Common myeloid progenitor, CD34-positive (primary cell): ENCODE data around the gene CDC5L.

Source experiments
- CTCF ChIA-PET: fragments of 350-600 bp; sonication (Branson Sonifier 250); formaldehyde crosslinking; loops from one replicate; lab custom pipeline; 2021; ENCODE audit warnings: antibody characterized with exemption; lab: Charles Lee
- POLR2A ChIA-PET: fragments of 350-600 bp; sonication (Branson Sonifier 250); formaldehyde crosslinking; loops from one replicate; lab custom pipeline; 2021; ENCODE audit warnings: antibody characterized with exemption; lab: Charles Lee
- DNase-seq, 3 donors: peaks; one replicate each; pipeline versions ENCODE4 v3.0.0 to v3.0.0-alpha.2; 2013
- H3K27ac ChIP-seq, 2 experiments: 1 replicate in 1 of 2; 2 replicates in 1 of 2; pipeline ENCODE4 v1.7.0; 2013; ENCODE audit warnings: inconsistent platforms in 2 of 2, low read length in 2 of 2, mild to moderate bottlenecking in 2 of 2, low read depth in 1 of 2, moderate library complexity in 1 of 2; ENCODE audit not compliant: severe bottlenecking in 2 of 2, insufficient read depth in 1 of 2, poor library complexity in 1 of 2
- H3K27me3 ChIP-seq, 5 experiments: replicated peaks in 2 of 5; 1 replicate in 3 of 5; 2 replicates in 2 of 5; pipeline versions ENCODE4 v1.6.1 to v1.7.0; 2013; ENCODE audit warnings: low read length in 4 of 5, mild to moderate bottlenecking in 2 of 5, moderate library complexity in 2 of 5, inconsistent platforms in 1 of 5; ENCODE audit not compliant: insufficient read depth in 5 of 5, control insufficient read depth in 4 of 5
- H3K36me3 ChIP-seq, 4 experiments: 1 replicate in 2 of 4; 2 replicates in 2 of 4; pipeline versions ENCODE4 v1.6.1 to v1.7.0; 2013; ENCODE audit warnings: low read length in 3 of 4, control low read depth in 1 of 4, mild to moderate bottlenecking in 1 of 4; ENCODE audit not compliant: control insufficient read depth in 4 of 4, insufficient read depth in 4 of 4
- H3K4me1 ChIP-seq, 4 experiments: 1 replicate in 3 of 4; 2 replicates in 1 of 4; pipeline versions ENCODE4 v1.6.1 to v1.7.1; 2013; ENCODE audit warnings: low read length in 3 of 4, mild to moderate bottlenecking in 3 of 4, control low read depth in 1 of 4, inconsistent platforms in 1 of 4, moderate library complexity in 1 of 4; ENCODE audit not compliant: control insufficient read depth in 4 of 4, insufficient read depth in 4 of 4; ENCODE audit errors: control extremely low read depth in 1 of 4
- H3K4me3 ChIP-seq, 7 experiments: 1 replicate in 4 of 7; 2 replicates in 3 of 7; pipeline versions ENCODE4 v1.5.1 to v1.7.0; 2013; ENCODE audit warnings: mild to moderate bottlenecking in 7 of 7, low read length in 6 of 7, moderate library complexity in 6 of 7, inconsistent platforms in 2 of 7, low read depth in 2 of 7, control low read depth in 1 of 7; ENCODE audit not compliant: insufficient read depth in 4 of 7, control insufficient read depth in 1 of 7; ENCODE audit errors: extremely low read depth in 1 of 7
- H3K9me3 ChIP-seq, 5 experiments: 1 replicate in 4 of 5; 2 replicates in 1 of 5; pipeline versions ENCODE4 v1.6.1 to v1.7.1; 2013; ENCODE audit warnings: low read length in 4 of 5, mild to moderate bottlenecking in 2 of 5, inconsistent platforms in 1 of 5, low read depth in 1 of 5, moderate library complexity in 1 of 5; ENCODE audit not compliant: control insufficient read depth in 4 of 5, insufficient read depth in 2 of 5; ENCODE audit errors: control extremely low read depth in 1 of 5
- WGBS: methylation state at CpG from one replicate; pipeline ENCODE4 v1.1.5; 2013; ENCODE audit not compliant: insufficient coverage; 5-methylcytosine and 5-hydroxymethylcytosine counted together

The CDC5L gene

DNA sequence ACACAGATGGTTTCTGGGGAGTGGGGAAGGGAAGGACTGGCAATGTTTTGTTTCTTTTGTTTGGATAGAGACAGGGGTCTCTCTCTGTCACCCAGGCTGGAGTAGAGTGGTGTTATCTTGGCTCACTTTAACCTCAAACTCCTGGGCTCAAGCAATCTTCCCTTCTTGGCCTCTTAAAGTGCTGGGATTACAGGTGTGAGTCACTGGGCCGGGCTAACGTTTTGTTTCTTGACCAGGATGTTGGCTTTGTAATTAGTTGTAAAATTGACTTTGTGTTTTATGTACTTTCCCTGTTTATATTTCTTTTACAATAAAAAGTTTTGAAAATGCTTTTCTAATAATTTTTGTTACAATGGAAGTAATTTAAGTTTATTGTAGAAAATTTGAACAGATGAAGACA lies 34.2 kb upstream of the CDC5L start:
- Histone ChIP-seq H3K4me3 (no peak overlapping the region), H3K27ac (no peak overlapping the region), H3K9me3 (peaks cover 0 to 1% (median 0%) of the 10 kb centered on the region in 5 experiments), H3K27me3 (no peaks in the 10 kb centered on the region), H3K36me3 (no peaks in the 10 kb centered on the region), H3K4me1 (no peaks in the 10 kb centered on the region)
- no CpG with 5 or more reads among the region's 2 CpGs for WGBS
- ChIA-PET POLR2A (no interaction called here), CTCF (interaction anchor here (0.9 kb wide), 1 partner anchor 9 kb away, joined by 3 read pairs; no protein-coding TSS in a partner anchor)
- DNase-seq: no peak

DNA sequence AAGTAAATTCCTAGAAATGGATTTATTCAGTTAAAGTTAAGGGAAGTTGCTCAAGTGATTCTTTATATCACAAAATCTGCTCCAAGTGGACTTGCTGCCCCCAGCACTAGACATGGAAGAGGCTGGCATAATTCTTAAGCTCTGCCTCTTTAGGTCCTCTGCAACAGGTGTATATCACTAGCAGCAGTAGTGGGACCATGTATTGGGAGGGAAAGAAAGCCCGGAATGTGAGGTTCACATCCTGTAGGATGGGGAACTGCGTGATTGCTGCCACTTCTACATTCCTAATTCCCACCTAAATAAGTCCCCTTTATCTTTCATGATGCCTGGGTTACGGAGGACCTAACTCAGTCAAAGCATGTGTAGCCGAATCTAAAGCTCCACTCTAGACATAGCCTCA lies 31.9 kb upstream of the CDC5L start:
- CTCF ChIA-PET: no interaction called here
- DNase-seq: no peak
- 92% methylated on average over 2 of the region's 4 CpGs for WGBS
- Histone ChIP-seq H3K27me3 (peaks cover 0 to 2% (median 0%) of the 10 kb centered on the region in 5 experiments), H3K4me1 (no peaks in the 10 kb centered on the region), H3K36me3 (no peaks in the 10 kb centered on the region), H3K27ac (no peak overlapping the region), H3K4me3 (no peak overlapping the region), H3K9me3 (peaks cover 0 to 1% (median 0%) of the 10 kb centered on the region in 5 experiments)
- POLR2A ChIA-PET: interaction anchor here (0.6 kb wide), 1 partner anchor 15 kb away, joined by 3 read pairs; no protein-coding TSS in a partner anchor

DNA sequence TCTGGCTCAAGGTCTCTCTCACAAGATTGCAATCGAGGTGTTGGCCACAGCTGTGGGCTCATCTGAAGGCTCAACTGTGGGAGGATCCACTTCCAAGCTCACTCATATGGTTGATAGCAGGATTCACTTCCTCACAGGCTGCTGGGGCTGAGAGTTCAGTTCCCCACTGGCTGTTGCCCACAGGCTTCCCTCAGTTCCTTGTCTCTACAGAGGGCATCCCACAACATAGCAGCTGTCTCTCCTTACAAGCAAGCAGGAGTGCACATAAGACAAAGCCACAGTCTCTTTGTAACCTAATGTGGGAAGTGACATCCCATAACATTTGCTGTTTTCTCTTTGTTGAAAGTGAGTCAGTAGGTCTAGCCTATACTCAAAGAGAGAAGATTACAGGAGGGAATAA lies 31.0 kb upstream of the CDC5L start:
- 91% methylated on average over 1 of the region's 1 CpG for WGBS
- H3K4me1 ChIP-seq: no peaks in the 10 kb centered on the region

GRCh38 chr6:44359973-44360372 lies 27.5 kb upstream of the CDC5L start:
- no peaks in the 10 kb centered on the region for H3K4me1 ChIP-seq
- peaks cover 0 to 2% (median 0%) of the 10 kb centered on the region in 5 experiments for H3K27me3 ChIP-seq
- DNase-seq: no peak
- whole genome bisulfite sequencing: 100% methylated on average over 2 of the region's 3 CpGs
- CTCF ChIA-PET: no interaction called here
- no peak overlapping the region for H3K4me3 ChIP-seq
- H3K9me3 ChIP-seq: peaks cover 0 to 1% (median 0%) of the 10 kb centered on the region in 5 experiments
- POLR2A ChIA-PET: no interaction called here
- H3K36me3 ChIP-seq: no peaks in the 10 kb centered on the region
- no peak overlapping the region for H3K27ac ChIP-seq

More for the DNA sequence above, 31.0 kb upstream of the CDC5L start:
- H3K27me3 ChIP-seq: peaks cover 0 to 2% (median 0%) of the 10 kb centered on the region in 5 experiments
- H3K36me3 ChIP-seq: no peaks in the 10 kb centered on the region
- peaks cover 0 to 1% (median 0%) of the 10 kb centered on the region in 5 experiments for H3K9me3 ChIP-seq
- CTCF ChIA-PET: no interaction called here
- no peak for DNase-seq
- no peak overlapping the region for H3K27ac ChIP-seq
- H3K4me3 ChIP-seq: no peak overlapping the region
- POLR2A ChIA-PET: no interaction called here

GRCh38 chr6:44361947-44362346 lies 25.6 kb upstream of the CDC5L start:
- no peak for DNase-seq
- no peaks in the 10 kb centered on the region for H3K4me1 ChIP-seq
- ChIA-PET POLR2A (no interaction called here), CTCF (no interaction called here)
- no peaks in the 10 kb centered on the region for H3K9me3 ChIP-seq
- H3K27ac ChIP-seq: no peak overlapping the region
- no peaks in the 10 kb centered on the region for H3K36me3 ChIP-seq
- H3K27me3 ChIP-seq: peaks cover 0 to 2% (median 0%) of the 10 kb centered on the region in 5 experiments
- no peak overlapping the region for H3K4me3 ChIP-seq
- 95% methylated on average over 5 of the region's 6 CpGs for WGBS

GRCh38 chr6:44363377-44363926 lies 24.1 kb upstream of the CDC5L start:
- Histone ChIP-seq H3K27ac (no peak overlapping the region), H3K9me3 (no peaks in the 10 kb centered on the region), H3K27me3 (peaks cover 0 to 2% (median 0%) of the 10 kb centered on the region in 5 experiments), H3K36me3 (no peaks in the 10 kb centered on the region), H3K4me3 (no peak overlapping the region), H3K4me1 (peaks cover 0 to 6% (median 2%) of the 10 kb centered on the region in 4 experiments)
- ChIA-PET POLR2A (no interaction called here), CTCF (no interaction called here)
- DNase-seq: no peak
- no CpG with 5 or more reads among the region's 3 CpGs for WGBS

DNA sequence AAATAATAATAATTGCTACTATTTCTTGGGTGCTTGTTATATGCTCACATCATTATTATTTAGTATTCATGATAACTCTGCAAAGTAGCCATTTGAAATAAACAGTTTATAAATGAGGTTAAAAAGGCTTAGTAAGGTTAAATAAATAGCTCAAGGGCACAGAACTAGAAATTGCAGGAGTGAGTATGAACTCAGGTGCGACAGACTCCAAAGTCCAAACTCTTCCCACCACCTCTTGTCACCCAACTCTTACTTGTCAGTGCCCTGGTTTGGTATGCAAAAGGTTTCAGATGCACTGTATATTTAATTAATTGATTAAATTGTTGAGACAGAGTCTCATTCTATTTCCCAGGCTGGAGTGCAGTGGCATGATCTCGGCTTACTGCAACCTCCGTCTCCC lies 20.7 kb upstream of the CDC5L start:
- DNase-seq: no peak
- Histone ChIP-seq H3K27me3 (no peaks in the 10 kb centered on the region), H3K9me3 (no peaks in the 10 kb centered on the region), H3K27ac (no peak overlapping the region), H3K4me1 (peaks cover 0 to 6% (median 2%) of the 10 kb centered on the region in 4 experiments), H3K36me3 (no peaks in the 10 kb centered on the region), H3K4me3 (no peak overlapping the region)
- ChIA-PET CTCF (interaction anchor here (1.3 kb wide), 1 partner anchor 20 kb away, joined by 4 read pairs; the partner anchor contains the start of gene CDC5L), POLR2A (no interaction called here)
- WGBS: 100% methylated on average over 2 of the region's 3 CpGs
